H54 (cell line): Measurements from ENCODE around the gene NUDT1.
A peak's percentile ranks its signal among the peaks of the same experiment; 100 is the strongest.

Experiments
- DNase-seq: peaks from one replicate; pipeline ENCODE4 v3.0.0; 2011; ENCODE audit warnings: low spot score, mixed read lengths; ENCODE audit not compliant: insufficient read length
- FAIRE-seq: peaks from 3 replicates; lab custom pipeline; 2011; peaks lifted over from hg19 to GRCh38; lab: Jason Lieb, UNC
- POLR2A ChIP-seq: IDR thresholded peaks from 2 replicates; pipeline ENCODE4 v1.6.1; 2011; ENCODE audit warnings: low read depth, mild to moderate bottlenecking, low read length

Gene NUDT1

GRCh38 chr7:2201128-2201527 is 40.9 kb upstream of the NUDT1 start:
- FAIRE-seq = no peak
- no peak for DNase-seq
- no peak for TF ChIP-seq POLR2A

GRCh38 chr7:2201686-2202360 is 40.2 kb upstream of the NUDT1 start:
- DNase-seq (no peak), FAIRE-seq (no peak)
- TF ChIP-seq POLR2A = no peak

GRCh38 chr7:2202361-2202761 is 39.7 kb upstream of the NUDT1 start:
- no peak for TF ChIP-seq POLR2A
- no peak for FAIRE-seq
- DNase-seq = no peak

- no peak for TF ChIP-seq POLR2A
- FAIRE-seq (no peak), DNase-seq (no peak)
Observed at GRCh38 chr7:2202901-2203765, 38.9 kb upstream of the NUDT1 start.

- FAIRE-seq = no peak
- TF ChIP-seq POLR2A = no peak
- no peak for DNase-seq
Observed at GRCh38 chr7:2203766-2204300, 38.2 kb upstream of the NUDT1 start.

- no peak for FAIRE-seq
- TF ChIP-seq POLR2A = no peak
- DNase-seq = no peak
Observed at GRCh38 chr7:2204446-2204845, 37.6 kb upstream of the NUDT1 start.

- FAIRE-seq (no peak), DNase-seq (no peak)
- TF ChIP-seq POLR2A = no peak
Observed at GRCh38 chr7:2205036-2205780, 36.8 kb upstream of the NUDT1 start.

- no peak for FAIRE-seq
- TF ChIP-seq POLR2A = no peak
- DNase-seq = no peak
Observed at GRCh38 chr7:2208712-2209111, 33.3 kb upstream of the NUDT1 start.

GRCh38 chr7:2209146-2209960 is 32.7 kb upstream of the NUDT1 start:
- FAIRE-seq = no peak

GRCh38 chr7:2209961-2210323 is 32.1 kb upstream of the NUDT1 start:
- no peak for DNase-seq
- FAIRE-seq = no peak

More at GRCh38 chr7:2209146-2209960, 32.7 kb upstream of the NUDT1 start:
- TF ChIP-seq POLR2A = no peak
- peak; percentile 90 for DNase-seq

GRCh38 chr7:2210551-2211258 is 31.3 kb upstream of the NUDT1 start:
- FAIRE-seq (no peak), DNase-seq (no peak)
- no peak for TF ChIP-seq POLR2A

More at GRCh38 chr7:2209961-2210323, 32.1 kb upstream of the NUDT1 start:
- TF ChIP-seq POLR2A = no peak

- DNase-seq = no peak
- no peak for FAIRE-seq
- TF ChIP-seq POLR2A = no peak
Observed at GRCh38 chr7:2211259-2211880, 30.7 kb upstream of the NUDT1 start.

GRCh38 chr7:2211926-2212325 is 30.1 kb upstream of the NUDT1 start:
- DNase-seq (no peak), FAIRE-seq (no peak)
- no peak for TF ChIP-seq POLR2A
